GM10266 (cell line): Measurements from ENCODE around the gene LDLRAD4.

Source experiments
- DNase-seq: peaks from one replicate; pipeline ENCODE4 v3.0.0; 2012; ENCODE audit errors: extremely low spot score
- TF ChIP-seq, protein P1 (sequence below): IDR thresholded peaks from 2 replicates; pipeline ENCODE4 v1.5.1; 2012; ENCODE audit warnings: mild to moderate bottlenecking, low read depth; ENCODE audit not compliant: control insufficient read depth, insufficient read depth; ENCODE audit errors: missing control alignments

The LDLRAD4 gene

DNA sequence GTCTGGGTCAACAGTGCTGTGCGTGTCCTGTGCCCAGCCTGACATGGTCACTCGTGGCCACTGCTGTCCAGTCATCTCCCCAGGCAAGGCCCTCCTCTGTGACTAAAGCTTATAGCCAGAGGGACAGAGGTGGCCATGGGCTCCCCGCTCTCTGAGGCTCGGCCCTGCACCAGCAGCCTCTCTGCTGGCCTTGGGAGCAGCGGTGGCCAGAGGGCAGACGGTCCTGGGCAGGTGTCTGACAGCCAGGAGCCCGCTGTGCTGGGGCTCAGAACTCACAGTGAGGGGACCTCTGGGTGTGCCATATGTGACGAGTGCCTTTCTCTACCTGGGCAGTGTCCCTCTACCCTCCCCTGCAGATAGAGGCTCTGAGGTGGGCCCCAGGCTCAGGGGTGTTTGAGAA, 409.1 kb downstream of the LDLRAD4 start:
- DNase-seq, result no peak
- TF ChIP-seq, protein P1, sequence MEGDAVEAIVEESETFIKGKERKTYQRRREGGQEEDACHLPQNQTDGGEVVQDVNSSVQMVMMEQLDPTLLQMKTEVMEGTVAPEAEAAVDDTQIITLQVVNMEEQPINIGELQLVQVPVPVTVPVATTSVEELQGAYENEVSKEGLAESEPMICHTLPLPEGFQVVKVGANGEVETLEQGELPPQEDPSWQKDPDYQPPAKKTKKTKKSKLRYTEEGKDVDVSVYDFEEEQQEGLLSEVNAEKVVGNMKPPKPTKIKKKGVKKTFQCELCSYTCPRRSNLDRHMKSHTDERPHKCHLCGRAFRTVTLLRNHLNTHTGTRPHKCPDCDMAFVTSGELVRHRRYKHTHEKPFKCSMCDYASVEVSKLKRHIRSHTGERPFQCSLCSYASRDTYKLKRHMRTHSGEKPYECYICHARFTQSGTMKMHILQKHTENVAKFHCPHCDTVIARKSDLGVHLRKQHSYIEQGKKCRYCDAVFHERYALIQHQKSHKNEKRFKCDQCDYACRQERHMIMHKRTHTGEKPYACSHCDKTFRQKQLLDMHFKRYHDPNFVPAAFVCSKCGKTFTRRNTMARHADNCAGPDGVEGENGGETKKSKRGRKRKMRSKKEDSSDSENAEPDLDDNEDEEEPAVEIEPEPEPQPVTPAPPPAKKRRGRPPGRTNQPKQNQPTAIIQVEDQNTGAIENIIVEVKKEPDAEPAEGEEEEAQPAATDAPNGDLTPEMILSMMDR, result no peak

DNA sequence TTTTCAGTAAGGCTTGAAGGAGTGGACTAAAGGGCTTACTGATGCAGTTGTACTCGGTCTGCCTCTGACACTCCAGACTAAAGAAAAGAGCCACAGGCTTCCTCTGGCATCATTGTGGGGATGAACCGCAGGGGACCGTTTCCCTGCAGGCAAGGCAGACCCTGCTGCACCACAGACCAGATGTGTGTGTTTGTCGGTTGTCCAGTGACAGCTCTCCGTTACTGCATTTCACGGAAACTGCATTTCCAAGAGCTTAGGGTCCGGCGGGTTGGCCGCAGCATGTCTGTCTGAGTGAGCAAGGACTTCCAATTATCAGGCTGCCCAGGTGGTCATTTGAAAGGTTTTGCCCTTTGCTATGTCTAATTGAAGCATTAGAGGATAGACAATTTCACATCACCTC, 409.7 kb downstream of the LDLRAD4 start:
- DNase-seq, result no peak
- TF ChIP-seq, protein P1, result no peak

DNA sequence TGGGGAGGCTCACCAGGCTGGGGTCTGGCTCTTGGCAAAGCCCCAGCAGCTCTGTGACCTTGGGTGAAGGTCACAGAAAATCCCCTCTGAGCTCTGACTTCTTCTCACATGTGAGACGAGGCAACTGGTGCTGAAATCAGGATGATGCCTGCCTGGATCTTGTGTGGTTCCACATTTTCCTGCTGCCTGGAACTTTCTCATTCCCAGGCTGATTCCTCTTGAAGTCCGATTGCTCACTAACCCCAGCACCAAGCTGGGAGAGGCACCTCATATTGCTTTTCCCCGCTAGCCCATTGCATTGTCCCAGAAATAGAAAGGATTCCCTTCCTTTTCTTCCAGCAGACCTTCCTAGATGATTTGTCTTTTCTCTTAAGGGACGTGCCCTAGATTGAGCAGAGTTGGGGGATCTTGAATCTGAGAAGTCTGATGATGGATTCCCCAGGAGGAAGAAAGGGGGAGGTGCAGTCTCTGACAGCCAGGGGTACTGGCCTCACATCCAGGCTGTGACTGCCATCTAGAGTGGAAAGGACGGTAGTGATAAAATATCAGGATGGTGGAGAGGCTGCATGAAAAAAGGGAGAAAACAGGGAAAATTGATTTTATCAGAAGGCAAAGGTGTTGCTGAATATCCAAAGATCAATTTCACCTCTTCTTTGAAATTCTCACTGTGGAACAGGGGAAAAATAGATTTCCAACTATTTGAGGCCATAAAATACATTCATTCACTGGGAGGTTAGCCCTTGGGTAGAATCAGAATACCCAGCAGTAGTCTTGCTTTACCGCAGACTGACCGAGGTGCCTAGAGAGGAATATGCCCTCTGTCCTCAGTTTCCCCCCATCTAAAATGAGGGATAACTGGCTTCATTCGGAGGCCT, 411.5 kb downstream of the LDLRAD4 start:
- TF ChIP-seq, protein P1, result peak; percentile 67
- DNase-seq, result peak; percentile 82

DNA sequence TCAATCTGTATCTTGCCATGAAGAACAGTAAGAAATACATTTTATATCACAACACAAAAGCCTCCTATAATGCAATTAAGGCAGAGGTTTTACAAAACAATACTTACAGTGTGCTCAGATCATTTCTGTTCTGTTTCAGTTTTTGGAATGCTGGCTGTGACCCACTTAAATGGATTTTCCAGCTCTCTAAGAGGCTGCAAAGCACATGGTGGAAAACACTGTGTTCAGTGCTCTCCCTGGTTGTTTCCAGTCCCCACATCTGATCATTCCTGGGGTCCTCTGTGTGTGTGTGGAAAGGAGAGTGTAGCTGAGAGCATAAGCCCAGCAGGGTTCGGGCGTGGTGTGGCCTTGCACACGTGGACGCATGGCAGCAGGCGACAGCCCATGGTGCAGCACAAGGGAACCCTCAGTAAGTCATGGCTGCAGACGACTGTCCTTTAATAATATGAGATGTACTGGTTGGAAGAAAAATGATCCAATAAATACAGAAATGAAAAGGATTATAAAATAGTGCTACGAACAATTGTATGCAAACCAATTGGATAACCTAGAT, 412.2 kb downstream of the LDLRAD4 start:
- no peak for DNase-seq
- TF ChIP-seq, protein P1, result no peak

GRCh38 chr18:13633700-13634099, 415.1 kb downstream of the LDLRAD4 start:
- TF ChIP-seq, protein P1, result no peak
- DNase-seq, result no peak

DNA sequence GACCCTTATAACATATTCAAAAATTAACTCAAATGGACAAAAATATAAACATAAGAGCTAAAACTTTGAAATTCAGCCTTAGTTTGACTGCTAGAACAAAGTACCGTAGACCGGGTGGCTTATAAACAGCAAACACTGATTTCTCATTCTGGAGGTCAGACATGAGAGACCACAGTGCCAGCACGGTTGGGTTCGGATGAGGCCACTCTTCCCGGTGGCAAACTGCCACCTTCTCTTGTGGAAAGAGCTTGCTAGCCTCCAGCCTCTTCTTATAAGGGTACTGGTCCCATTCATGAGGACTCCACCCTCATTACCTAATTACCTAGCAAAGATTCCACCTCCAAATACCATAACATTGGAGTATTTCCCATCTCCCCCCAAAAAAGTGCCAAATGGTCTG, 416.5 kb downstream of the LDLRAD4 start:
- TF ChIP-seq, protein P1, result no peak

More for the DNA sequence above, 416.5 kb downstream of the LDLRAD4 start:
- no peak for DNase-seq
